GM19438 (cell line): ENCODE measurements around the gene FCAMR.

Experiments used
- ATAC-seq: cut with Tn5 transposase; IDR thresholded peaks from one replicate; pipeline ENCODE4 v1.9.1; 2021; ENCODE audit warnings: low read depth; ENCODE audit not compliant: unreplicated experiment

The FCAMR gene

DNA sequence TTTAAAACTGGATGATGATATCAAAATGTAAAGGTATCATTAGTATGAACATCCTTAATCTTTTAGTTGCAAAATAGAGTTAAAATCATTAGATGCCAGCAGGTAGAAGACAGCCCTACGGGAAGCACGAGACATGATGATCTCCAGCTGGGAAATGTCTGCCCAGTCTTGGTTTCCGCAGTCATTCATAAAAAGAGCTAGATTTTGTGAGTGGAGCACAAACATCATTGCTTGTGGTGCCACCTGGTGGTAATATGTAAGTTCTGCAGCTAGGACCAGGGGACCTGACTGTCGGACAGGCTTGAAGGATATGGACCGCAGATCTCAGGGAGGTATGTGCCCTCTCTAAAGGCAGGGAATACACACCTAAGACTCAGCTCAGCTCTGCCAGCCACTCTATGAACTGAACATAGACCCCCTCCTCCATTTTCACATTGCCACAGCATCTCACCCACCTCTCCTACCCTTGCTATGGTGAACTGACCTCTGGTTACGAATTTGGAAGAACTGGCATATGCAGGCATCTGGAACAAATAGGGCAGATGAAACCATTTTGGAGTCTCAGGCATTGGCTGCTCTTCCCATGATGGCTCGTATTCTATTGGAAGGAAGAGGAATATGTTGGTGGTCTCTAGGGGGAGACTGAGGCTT, 57.7 kb downstream of the FCAMR start:
- no peak for ATAC-seq

- ATAC-seq, result no peak
Observed at GRCh38 chr1:206911064-206911663, 59.1 kb downstream of the FCAMR start.

GRCh38 chr1:206909883-206910318, 60.4 kb downstream of the FCAMR start:
- ATAC-seq, result no peak

DNA sequence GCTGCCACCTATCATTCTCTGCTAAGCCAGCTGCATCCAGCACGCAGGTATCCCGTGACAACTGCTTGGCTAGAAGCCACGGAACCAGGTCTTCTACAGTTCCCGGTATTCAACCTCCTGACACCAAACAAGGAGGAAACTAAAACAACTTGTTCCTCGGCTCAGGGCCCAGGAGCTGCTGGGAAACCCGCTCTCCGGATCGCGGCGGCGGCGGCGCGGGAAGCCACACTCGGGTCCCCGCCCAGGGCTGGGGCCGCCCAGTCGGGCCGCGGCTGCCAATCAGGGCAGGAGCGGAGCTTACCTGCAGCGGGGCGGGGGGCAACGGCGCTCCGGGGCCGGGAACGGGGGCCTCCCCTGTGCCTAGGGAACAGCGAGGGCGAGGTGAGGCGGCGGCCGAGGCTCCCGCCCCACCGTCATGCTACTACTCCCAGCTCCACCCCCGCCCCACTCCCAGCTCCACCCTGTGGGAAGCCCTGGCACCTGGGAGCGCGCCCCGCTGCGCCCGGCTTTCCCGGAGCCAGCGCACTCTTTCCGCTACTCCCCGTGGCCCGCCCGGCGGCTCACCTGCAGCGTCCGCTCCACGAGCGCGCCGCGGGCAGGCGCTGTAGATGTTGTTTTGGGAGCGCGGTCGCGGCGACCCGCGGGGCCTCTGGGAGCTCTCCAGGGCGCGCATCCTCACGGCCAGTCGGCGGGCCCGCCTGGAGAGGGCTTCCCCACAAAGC, 60.9 kb downstream of the FCAMR start:
- no peak for ATAC-seq

GRCh38 chr1:206908038-206908437, 62.2 kb downstream of the FCAMR start:
- ATAC-seq, result no peak
